ENCODE results near the gene ZNF17. TPM values are rescaled to one million over a fixed set of nuclear protein-coding genes. Genes with fewer than 3 reads are reported as not detected.
"Not testable (repeated sequence)": the region's sequence is repeated elsewhere in the genome, so short reads cannot be mapped to it uniquely, and the experiment has no call there.

ZNF17 gene
- total RNA-seq (10 to 100 TPM in 3 of 4 donors, 1 to 10 TPM in 1; 8.7 to 12.1 (median 10.8) TPM), polyA plus RNA-seq (3.6 TPM)
- long read RNA-seq, donor 1, transcript ZNF17-201 (4 exons, 2,716 nt) = major isoform, 7 of 8 reads
- long read RNA-seq, donor 1, partial matches to known transcripts = 0 of 8 reads
- long read RNA-seq, donor 1, other reads (novel, unspliced or antisense) = 0 of 8 reads
- long read RNA-seq, donor 2, partial matches to known transcripts = 0 of 4 reads
- long read RNA-seq, donor 2, other reads (novel, unspliced or antisense) = 0 of 4 reads
- long read RNA-seq, donor 3, transcript ZNF17-201 (4 exons, 2,716 nt) = major isoform, 6 of 7 reads
- long read RNA-seq, donor 3, partial matches to known transcripts = 0 of 7 reads
- long read RNA-seq, donor 3, other reads (novel, unspliced or antisense) = 0 of 7 reads
- long read RNA-seq, donor 4, partial matches to known transcripts = 0 of 2 reads
- long read RNA-seq, donor 4, other reads (novel, unspliced or antisense) = 0 of 2 reads

DNA sequence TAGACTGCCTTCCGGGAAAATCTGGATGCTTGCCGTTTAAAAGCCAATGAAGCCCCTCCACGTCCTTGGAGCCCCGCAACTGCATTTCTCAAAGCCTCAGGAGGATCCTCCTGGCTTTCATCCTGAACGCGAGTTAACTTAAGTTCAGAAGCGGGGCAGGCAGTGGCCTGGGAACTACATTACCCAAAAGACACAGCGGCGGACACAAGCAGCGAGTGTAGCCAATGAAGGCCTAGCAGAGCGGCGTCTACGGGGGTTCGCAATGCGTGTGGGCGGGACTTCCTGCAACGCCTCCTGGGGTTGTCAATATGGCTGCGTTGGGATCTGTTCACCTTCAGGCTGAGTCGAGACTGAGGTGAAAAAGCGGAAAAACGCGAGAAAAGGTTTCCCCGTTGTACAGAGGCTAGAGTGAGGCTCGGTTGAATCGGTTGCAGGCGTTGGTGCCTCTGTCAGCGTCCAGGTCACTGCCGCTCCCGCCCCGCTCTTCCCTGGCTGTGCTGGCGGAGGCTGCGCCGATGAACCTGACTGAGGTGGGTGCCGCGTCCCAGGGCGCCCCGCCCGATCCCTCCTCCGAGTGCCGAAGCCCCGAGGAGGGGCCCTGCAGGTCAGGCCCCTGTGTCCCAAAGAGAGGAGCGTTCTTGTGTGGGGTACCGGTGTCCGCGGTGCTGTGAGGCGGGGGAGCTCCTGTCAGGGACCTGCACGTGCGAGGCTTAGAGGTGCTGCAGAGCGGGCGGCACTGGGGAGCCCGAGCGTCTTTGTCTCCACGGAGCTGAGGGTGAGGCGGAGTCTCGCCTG, at the start of gene ZNF17:
TSS of gene ZNF17 (plus strand) at position 285 of the 795 bp plus-strand sequence. CDS start 2,455 bp downstream, outside the sequence.
- Histone ChIP-seq H3K4me1 (ENCODE audit: control insufficient read depth, insufficient read depth, low read length) (peaks cover 2% of the 10 kb centered on the region), H3K27me3 (ENCODE audit: control insufficient read depth, insufficient read depth) (no peaks in the 10 kb centered on the region), H3K9me3 (ENCODE audit: control insufficient read depth, low read length) (no peaks in the 10 kb centered on the region), H3K4me3 (ENCODE audit: low read length) (peak within 1 kb of the TSS; percentile 94), H3K27ac (ENCODE audit: low read length) (peak within 1 kb of the TSS; percentile 90)
- DNase-seq (peak; percentile 95 to 98 (median 97)), ATAC-seq (peak; percentile 100)
- under 1% methylated on average over 55 of the region's 55 CpGs for WGBS
- intact Hi-C loops (cut with DNase I) = no loop called here

DNA sequence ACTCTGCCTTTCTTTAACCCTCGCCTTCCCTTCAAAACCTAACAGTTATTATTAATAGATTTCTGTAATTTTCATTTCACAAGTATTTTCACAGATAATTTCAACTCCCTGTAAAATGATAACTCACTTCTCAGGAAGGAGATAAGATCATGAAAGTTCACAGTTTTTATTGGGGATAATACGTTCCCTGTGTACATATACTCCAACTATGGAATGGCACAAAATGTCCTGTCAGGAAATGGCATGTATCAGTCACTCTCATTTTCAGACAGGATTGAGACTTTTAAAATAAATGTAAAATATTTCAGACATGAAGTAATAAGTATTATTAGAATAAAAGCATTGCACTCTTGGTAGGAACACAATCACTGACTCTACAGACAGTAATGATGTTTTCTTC, 48.5 kb upstream of the ZNF17 start:
- Histone ChIP-seq H3K27ac (ENCODE audit: low read length) (peak overlapping the region; percentile 95), H3K4me1 (ENCODE audit: control insufficient read depth, insufficient read depth, low read length) (no peaks in the 10 kb centered on the region), H3K27me3 (ENCODE audit: control insufficient read depth, insufficient read depth) (no peaks in the 10 kb centered on the region), H3K9me3 (ENCODE audit: control insufficient read depth, low read length) (no peaks in the 10 kb centered on the region), H3K4me3 (ENCODE audit: low read length) (peak overlapping the region; percentile 39)
- ATAC-seq = no peak
- DNase-seq = no peak
- intact Hi-C loops (cut with DNase I) = no loop called here
- 59% methylated on average over 2 of the region's 2 CpGs for WGBS

DNA sequence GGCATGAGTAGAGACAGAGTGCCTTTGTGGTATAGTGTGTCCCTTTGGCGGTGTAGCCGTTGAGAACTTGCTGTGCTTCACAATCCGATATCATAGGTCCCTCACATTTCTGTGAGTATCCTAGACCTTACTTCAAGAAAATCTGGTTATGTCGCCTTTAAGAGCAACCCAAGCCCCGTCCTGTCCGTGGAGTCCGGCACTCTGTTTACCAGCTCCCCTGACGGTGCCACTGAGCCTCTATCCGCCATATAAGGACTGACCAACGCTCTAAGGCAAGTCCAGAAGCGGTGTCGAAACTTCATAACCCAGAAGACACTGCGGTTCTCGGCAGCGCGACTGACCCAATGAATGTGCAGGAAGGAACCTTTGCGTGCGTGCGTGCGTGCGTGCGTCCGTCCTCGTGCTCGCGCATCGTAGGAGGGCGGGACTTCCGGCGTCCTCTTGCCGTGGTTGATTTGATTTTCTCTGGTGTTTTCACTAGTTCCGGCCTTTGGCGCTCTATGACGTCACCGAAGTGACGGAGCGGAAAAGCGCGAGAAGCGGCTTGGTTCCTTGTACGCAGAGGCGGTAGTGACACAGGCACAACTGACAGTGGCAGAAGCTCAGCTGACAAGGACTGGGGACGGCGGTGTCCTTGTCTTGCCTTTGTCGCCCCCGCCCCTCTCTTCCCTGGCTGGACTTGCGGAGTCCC, 47.8 kb upstream of the ZNF17 start, which contains the start of the genes TRAPPC2B and ZNF547:
TSS of gene TRAPPC2B (plus strand) at position 555 of the 691 bp plus-strand sequence. CDS start 1,283 bp downstream, outside the sequence.
TSS of gene ZNF547 (plus strand) at position 555 of the 691 bp plus-strand sequence. CDS start 5,005 bp downstream, outside the sequence.
- peak within 1 kb of the TSS; percentile 95 for H3K27ac ChIP-seq (ENCODE audit: low read length)
- H3K27me3 ChIP-seq (ENCODE audit: control insufficient read depth, insufficient read depth) = no peaks in the 10 kb centered on the region
- WGBS = 2% methylated on average over 47 of the region's 47 CpGs
- ATAC-seq (peak; percentile 94 to 97), DNase-seq (peak; percentile 99 to 100 (median 100))
- intact Hi-C loops (cut with DNase I) = no loop called here
- no peaks in the 10 kb centered on the region for H3K9me3 ChIP-seq (ENCODE audit: control insufficient read depth, low read length)
- no peaks in the 10 kb centered on the region for H3K4me1 ChIP-seq (ENCODE audit: control insufficient read depth, insufficient read depth, low read length)
- peak within 1 kb of the TSS; percentile 84 for H3K4me3 ChIP-seq (ENCODE audit: low read length)

DNA sequence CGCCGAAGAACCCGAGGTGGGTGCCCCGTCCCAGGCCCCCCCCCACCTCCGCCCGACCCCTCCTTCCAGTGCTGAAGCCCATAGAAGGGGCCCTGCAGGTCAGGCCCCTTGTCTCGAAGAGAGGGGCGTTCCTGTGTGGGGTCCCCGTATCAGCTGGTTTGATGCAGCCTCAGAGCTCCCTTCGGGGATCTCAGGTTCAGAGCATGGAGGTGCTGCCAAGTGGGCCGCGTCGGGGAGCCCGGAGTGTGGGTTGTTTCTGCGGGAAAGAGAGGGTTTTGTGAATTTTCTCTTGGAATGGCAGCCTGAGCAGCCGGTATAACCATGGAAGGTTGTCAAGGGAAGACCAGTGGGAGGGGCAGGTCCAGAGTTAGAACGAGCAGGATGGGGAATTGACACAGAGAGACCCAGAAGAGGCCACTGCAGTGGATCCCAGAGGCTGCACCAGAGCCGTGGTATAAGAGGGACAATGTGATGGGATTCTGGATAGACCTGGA, 47.2 kb upstream of the ZNF17 start:
- no peaks in the 10 kb centered on the region for H3K27me3 ChIP-seq (ENCODE audit: control insufficient read depth, insufficient read depth)
- ATAC-seq (peak in 1 of 2 donors; percentile 9), DNase-seq (peak in 1 of 3 donors; percentile 64)
- H3K27ac ChIP-seq (ENCODE audit: low read length) = peak overlapping the region; percentile 91
- H3K9me3 ChIP-seq (ENCODE audit: control insufficient read depth, low read length) = no peaks in the 10 kb centered on the region
- H3K4me1 ChIP-seq (ENCODE audit: control insufficient read depth, insufficient read depth, low read length) = no peaks in the 10 kb centered on the region
- intact Hi-C loops (cut with DNase I) = no loop called here
- WGBS = under 1% methylated on average over 18 of the region's 18 CpGs
- peak overlapping the region; percentile 84 for H3K4me3 ChIP-seq (ENCODE audit: low read length)

DNA sequence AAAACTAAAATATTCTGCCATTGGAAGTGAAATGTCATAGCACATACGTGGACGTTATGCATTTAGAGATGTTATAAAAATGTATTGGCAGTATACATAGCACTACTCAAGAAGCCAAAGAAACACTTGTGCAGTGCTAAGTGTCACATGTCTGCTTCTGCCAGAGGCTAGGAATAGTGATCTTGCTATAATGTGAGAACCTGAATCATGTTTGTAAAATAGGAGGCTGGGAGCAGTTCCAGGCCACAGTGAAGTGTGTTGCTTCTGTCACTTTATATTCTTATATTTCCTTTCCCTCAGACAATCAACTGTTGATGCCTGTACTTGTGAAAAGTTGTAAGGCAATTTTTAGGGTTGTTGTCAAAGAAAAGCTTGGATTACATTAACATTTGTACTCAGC, 44.2 kb upstream of the ZNF17 start:
- Histone ChIP-seq H3K4me1 (ENCODE audit: control insufficient read depth, insufficient read depth, low read length) (no peaks in the 10 kb centered on the region), H3K9me3 (ENCODE audit: control insufficient read depth, low read length) (no peaks in the 10 kb centered on the region), H3K4me3 (ENCODE audit: low read length) (no peak overlapping the region), H3K27ac (ENCODE audit: low read length) (no peak overlapping the region), H3K27me3 (ENCODE audit: control insufficient read depth, insufficient read depth) (no peaks in the 10 kb centered on the region)
- DNase-seq (no peak), ATAC-seq (no peak)
- intact Hi-C loops (cut with DNase I) = no loop called here
- WGBS = 85% methylated on average over 2 of the region's 2 CpGs

DNA sequence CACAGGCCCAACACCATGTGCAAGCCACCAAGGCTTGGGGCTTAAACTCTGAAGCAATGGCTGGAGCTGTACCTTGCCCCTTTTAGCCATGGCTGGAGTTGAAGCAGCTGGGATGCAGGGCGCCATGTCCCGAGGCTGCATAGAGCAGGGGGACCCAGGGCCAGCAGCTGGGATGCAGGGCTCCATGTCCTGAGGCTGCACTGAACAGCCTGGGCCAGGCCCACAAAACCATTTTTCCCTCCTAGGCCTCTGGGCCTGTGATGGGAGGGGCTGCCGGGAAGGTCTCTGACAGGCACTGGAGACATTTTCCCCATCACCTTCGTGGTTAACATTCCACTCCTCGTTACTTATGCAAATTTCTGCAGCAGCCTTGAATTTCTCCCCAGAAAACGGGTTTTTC, 36.8 kb upstream of the ZNF17 start:
- Histone ChIP-seq H3K27ac (ENCODE audit: low read length) (no peak overlapping the region), H3K9me3 (ENCODE audit: control insufficient read depth, low read length) (peaks cover 8% of the 10 kb centered on the region), H3K4me3 (ENCODE audit: low read length) (no peak overlapping the region), H3K4me1 (ENCODE audit: control insufficient read depth, insufficient read depth, low read length) (no peaks in the 10 kb centered on the region), H3K27me3 (ENCODE audit: control insufficient read depth, insufficient read depth) (no peaks in the 10 kb centered on the region)
- ATAC-seq = no peak
- WGBS = 96% methylated on average over 6 of the region's 6 CpGs
- intact Hi-C loops (cut with DNase I) = no loop called here
- no peak for DNase-seq

DNA sequence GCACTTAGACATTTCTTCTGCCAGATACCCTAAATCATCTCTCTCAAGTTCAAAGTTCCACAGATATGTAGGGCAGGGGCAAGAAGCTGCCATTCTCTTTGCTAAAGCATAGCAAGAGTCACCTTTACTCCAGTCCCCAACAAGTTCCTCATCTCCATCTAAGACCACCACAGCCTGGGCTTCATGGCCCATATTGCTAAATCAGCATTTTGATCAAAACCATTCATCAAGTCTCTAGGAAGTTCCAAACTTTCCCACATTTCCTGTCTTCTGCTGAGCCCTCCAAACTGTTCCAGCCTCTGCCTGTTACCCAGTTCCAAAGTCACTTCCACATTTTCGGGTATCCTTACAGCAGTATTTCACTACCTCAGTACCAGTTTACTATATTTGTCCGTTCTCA, 36.3 kb upstream of the ZNF17 start:
- H3K4me3 ChIP-seq (ENCODE audit: low read length); ATAC-seq; H3K9me3 ChIP-seq (ENCODE audit: control insufficient read depth, low read length); H3K27ac ChIP-seq (ENCODE audit: low read length); H3K4me1 ChIP-seq (ENCODE audit: control insufficient read depth, insufficient read depth, low read length); H3K27me3 ChIP-seq (ENCODE audit: control insufficient read depth, insufficient read depth); DNase-seq; intact Hi-C loops (cut with DNase I): not testable (repeated sequence)
- 97% methylated on average over 2 of the region's 2 CpGs for WGBS

DNA sequence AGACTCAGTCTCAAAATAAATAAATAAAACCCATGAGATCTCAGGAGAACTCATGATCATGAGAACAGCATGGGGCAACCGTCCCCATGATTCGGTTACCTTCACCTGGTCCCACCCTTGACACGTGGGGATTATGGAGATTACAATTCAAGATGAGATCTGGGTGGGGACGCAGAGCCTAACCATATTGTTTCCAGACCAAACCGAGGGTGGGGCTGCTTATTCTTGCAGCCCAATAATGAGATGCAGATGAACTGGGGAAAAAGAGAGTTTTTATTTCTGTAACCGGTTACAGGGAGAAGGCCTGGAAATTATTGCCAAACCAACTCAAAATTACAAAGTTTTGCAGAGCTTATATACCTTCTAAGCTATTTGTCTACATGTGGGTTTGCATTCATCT, 34.8 kb upstream of the ZNF17 start:
- H3K4me3 ChIP-seq (ENCODE audit: low read length) = no peak overlapping the region
- WGBS = 93% methylated on average over 6 of the region's 6 CpGs
- peaks cover 8% of the 10 kb centered on the region for H3K9me3 ChIP-seq (ENCODE audit: control insufficient read depth, low read length)
- intact Hi-C loops (cut with DNase I) = no loop called here
- H3K4me1 ChIP-seq (ENCODE audit: control insufficient read depth, insufficient read depth, low read length) = no peaks in the 10 kb centered on the region
- no peaks in the 10 kb centered on the region for H3K27me3 ChIP-seq (ENCODE audit: control insufficient read depth, insufficient read depth)
- ATAC-seq (no peak), DNase-seq (no peak)
- H3K27ac ChIP-seq (ENCODE audit: low read length) = no peak overlapping the region

DNA sequence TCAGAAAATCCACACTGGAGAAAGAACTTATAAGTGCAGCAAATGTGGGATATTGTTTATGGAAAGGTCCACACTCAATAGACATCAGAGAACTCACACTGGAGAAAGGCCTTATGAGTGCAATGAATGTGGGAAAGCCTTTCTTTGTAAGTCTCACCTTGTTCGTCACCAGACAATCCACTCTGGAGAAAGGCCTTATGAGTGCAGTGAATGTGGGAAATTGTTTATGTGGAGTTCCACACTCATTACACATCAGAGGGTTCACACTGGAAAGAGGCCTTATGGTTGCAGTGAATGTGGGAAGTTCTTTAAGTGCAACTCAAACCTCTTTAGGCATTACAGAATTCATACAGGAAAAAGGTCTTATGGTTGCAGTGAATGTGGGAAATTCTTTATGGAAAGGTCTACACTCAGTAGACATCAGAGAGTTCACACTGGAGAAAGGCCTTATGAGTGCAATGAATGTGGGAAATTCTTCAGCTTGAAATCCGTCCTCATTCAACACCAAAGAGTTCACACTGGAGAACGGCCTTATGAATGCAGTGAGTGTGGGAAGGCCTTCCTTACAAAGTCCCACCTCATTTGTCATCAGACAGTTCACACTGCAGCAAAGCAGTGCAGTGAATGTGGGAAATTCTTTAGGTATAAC, 33.3 kb upstream of the ZNF17 start:
- ATAC-seq (no peak), DNase-seq (no peak)
- Histone ChIP-seq H3K4me3 (ENCODE audit: low read length) (no peak overlapping the region), H3K4me1 (ENCODE audit: control insufficient read depth, insufficient read depth, low read length) (no peaks in the 10 kb centered on the region), H3K27me3 (ENCODE audit: control insufficient read depth, insufficient read depth) (no peaks in the 10 kb centered on the region), H3K27ac (ENCODE audit: low read length) (no peak overlapping the region), H3K9me3 (ENCODE audit: control insufficient read depth, low read length) (peaks cover 8% of the 10 kb centered on the region)
- intact Hi-C loops (cut with DNase I) = no loop called here
- 95% methylated on average over 3 of the region's 3 CpGs for WGBS

DNA sequence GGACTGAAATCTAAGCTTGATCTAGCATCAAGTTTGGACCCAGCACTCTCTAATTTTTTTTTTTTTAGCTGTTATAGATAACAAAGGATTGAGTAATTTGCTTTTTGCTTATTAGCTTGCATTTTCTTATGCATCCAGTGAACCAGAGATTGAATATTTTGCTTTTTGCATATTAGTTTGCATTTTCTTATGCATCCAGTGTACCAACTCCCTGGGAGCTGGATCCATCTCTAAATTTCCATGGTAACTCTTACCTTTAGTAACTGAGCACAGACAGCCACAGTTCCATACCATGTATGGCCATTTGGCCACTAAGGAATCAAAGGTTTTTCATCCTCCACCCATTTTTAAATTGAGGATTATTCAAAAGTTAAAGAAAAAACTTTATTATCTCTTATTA, 30.0 kb upstream of the ZNF17 start:
- ATAC-seq = no peak
- intact Hi-C loops (cut with DNase I) = no loop called here
- H3K4me1 ChIP-seq (ENCODE audit: control insufficient read depth, insufficient read depth, low read length) = no peaks in the 10 kb centered on the region
- H3K4me3 ChIP-seq (ENCODE audit: low read length) = no peak overlapping the region
- DNase-seq = no peak
- H3K27me3 ChIP-seq (ENCODE audit: control insufficient read depth, insufficient read depth) = no peaks in the 10 kb centered on the region
- H3K9me3 ChIP-seq (ENCODE audit: control insufficient read depth, low read length) = peaks cover 8% of the 10 kb centered on the region
- H3K27ac ChIP-seq (ENCODE audit: low read length) = no peak overlapping the region
